ENCODE data around the gene SLC24A3.

Gene SLC24A3

DNA sequence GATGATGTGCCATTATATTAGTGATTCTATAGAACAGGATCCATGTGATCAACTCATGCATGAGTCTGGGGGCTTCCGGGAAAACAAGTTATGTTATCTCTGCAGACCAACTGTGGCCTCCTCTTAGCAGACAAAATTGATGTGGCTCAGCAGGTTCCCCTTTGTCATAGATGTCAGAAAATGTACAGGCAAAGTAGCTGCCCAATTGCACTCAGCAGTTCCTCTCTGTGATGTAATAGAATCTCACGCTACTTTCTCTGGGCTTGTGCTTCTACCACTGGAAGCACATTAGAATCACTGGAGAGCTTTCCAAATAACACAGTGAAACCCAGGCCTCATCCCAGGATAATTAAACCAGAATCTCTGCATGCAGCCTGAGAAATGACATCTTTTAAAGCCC, 253.1 kb downstream of the SLC24A3 start (continued):
- TF ChIP-seq ZNF248 (tag by site-specific recombination; IDR thresholded peaks at IDR 0.05): no peak
- TF ChIP-seq ZNF184 (tag by site-specific recombination; IDR thresholded peaks at IDR 0.05): no peak
- TF ChIP-seq ZSCAN30 (tag by site-specific recombination; IDR thresholded peaks at IDR 0.05): no peak
- no peak for TF ChIP-seq ZNF140 (tag by site-specific recombination; IDR thresholded peaks at IDR 0.05)
- TF ChIP-seq ZBTB7A (tag by site-specific recombination; IDR thresholded peaks at IDR 0.05; ENCODE audit: low read depth): no peak
- TF ChIP-seq, protein P1, sequence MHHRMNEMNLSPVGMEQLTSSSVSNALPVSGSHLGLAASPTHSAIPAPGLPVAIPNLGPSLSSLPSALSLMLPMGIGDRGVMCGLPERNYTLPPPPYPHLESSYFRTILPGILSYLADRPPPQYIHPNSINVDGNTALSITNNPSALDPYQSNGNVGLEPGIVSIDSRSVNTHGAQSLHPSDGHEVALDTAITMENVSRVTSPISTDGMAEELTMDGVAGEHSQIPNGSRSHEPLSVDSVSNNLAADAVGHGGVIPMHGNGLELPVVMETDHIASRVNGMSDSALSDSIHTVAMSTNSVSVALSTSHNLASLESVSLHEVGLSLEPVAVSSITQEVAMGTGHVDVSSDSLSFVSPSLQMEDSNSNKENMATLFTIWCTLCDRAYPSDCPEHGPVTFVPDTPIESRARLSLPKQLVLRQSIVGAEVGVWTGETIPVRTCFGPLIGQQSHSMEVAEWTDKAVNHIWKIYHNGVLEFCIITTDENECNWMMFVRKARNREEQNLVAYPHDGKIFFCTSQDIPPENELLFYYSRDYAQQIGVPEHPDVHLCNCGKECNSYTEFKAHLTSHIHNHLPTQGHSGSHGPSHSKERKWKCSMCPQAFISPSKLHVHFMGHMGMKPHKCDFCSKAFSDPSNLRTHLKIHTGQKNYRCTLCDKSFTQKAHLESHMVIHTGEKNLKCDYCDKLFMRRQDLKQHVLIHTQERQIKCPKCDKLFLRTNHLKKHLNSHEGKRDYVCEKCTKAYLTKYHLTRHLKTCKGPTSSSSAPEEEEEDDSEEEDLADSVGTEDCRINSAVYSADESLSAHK (tag by site-specific recombination; IDR thresholded peaks at IDR 0.05): no peak
- TF ChIP-seq ZNF792 (tag by site-specific recombination; IDR thresholded peaks at IDR 0.05): no peak

DNA sequence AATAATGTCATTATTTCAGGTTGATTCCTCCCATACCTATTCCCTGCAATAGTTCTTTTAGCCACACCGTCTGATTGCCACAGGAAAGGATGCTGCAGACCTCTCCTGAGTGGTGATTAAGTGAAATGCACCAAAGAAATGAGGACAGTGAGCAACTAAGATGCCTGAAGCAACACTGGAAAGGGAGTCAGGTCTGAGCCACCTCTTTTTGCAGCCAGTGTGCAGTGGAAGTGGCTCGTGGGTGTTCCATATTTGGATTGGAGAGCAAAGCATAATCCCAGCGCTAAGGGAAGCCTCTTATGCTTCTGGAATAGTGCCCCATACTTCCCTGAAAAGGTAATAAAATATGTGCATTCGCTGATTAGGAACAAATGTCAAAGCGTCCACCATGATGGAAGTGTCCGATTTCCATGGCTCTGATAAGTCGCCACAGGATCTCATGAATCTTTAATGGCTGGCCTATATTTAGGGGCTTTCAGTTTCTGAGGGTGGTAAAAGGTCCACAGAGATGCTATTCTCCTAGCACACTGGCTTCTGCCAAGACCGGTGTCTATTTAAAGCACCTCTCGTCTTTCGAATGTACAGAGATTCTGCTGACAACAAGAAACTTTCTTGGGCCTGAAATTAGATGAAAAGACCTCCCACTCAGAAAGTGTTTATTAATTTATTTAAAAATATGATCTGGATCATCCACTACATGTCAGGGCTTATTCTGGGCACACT, 253.9 kb downstream of the SLC24A3 start:
- ChIA-PET POLR2A (no interaction called here), CTCF (no interaction called here)
- H3K36me3 ChIP-seq (ENCODE audit: control insufficient read depth in 2 of 2, insufficient read depth in 1 of 2, low read length in 2 of 2): no peaks in the 10 kb centered on the region
- no peaks in the 10 kb centered on the region for H3K9me3 ChIP-seq (ENCODE audit: control insufficient read depth, insufficient read depth, low read depth, low read length)
- TF ChIP-seq ZSCAN23 (tag by site-specific recombination; IDR thresholded peaks at IDR 0.05) (no peak), YY2 (tag by site-specific recombination; IDR thresholded peaks at IDR 0.05) (no peak), ZNF335 (tag by site-specific recombination; conservative IDR thresholded peaks at IDR 0.05) (no peak), ZNF830 (tag by site-specific recombination; IDR thresholded peaks at IDR 0.05; ENCODE audit: low read depth) (no peak)
- no peak overlapping the region for H3K27ac ChIP-seq (ENCODE audit: extremely low read depth, low read depth, low read length)
- no peak overlapping the region for H3K4me3 ChIP-seq (ENCODE audit: low read depth, low read length)
- no peaks in the 10 kb centered on the region for H3K4me1 ChIP-seq (ENCODE audit: control insufficient read depth, insufficient read depth, low read length)

DNA sequence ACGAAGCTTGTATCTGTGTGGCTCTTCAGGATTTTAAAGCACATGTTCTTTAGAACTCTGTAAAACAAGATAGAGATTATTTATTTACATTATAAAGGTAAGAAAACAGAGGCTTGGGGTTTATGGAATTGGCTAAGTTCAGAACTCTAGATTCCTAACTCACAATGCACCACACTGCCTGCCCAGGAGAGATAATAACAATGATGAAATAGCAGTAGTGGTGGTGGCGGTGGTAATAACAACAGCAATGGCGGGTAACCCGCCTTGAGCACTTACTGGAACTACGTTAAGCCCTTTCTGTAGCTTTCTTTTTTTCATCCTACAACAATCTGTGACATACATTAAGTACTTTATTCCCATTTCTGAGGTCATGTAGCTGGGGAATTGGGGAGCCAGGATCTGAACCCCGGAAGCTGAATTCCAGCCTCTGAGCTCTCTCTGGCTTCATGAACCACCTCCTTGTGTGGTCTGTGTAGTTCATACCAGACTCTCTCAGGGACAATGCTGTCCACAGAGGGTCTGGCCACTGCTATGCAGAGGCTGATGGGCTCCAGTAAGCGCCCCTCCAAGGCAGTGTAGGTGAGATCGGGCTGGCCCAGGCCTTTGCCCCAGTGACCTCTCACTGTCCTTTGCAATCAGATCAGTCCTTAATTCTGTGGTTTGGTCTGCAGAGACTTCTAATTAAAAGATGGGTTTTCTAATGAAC, 260.9 kb downstream of the SLC24A3 start:
- TF ChIP-seq ZNF37A (tag by site-specific recombination; IDR thresholded peaks at IDR 0.05) (no peak), ZNF302 (tag by site-specific recombination; IDR thresholded peaks at IDR 0.05; ENCODE audit: low read depth) (no peak), WT1 (tag by site-specific recombination; IDR thresholded peaks at IDR 0.05) (no peak), ZNF114 (tag by site-specific recombination; IDR thresholded peaks at IDR 0.05) (no peak), BCL11A (tag by site-specific recombination; IDR thresholded peaks at IDR 0.05; ENCODE audit: low read depth) (no peak), OSR2 (tag by site-specific recombination; IDR thresholded peaks at IDR 0.05) (no peak), GLIS1 (tag by site-specific recombination; IDR thresholded peaks at IDR 0.05) (no peak), MZF1 (tag by site-specific recombination; IDR thresholded peaks at IDR 0.05; ENCODE audit: borderline replicate concordance) (no peak), ZNF530 (tag by site-specific recombination; IDR thresholded peaks at IDR 0.05; ENCODE audit: low read depth) (no peak)
- TF ChIP-seq, protein P2, sequence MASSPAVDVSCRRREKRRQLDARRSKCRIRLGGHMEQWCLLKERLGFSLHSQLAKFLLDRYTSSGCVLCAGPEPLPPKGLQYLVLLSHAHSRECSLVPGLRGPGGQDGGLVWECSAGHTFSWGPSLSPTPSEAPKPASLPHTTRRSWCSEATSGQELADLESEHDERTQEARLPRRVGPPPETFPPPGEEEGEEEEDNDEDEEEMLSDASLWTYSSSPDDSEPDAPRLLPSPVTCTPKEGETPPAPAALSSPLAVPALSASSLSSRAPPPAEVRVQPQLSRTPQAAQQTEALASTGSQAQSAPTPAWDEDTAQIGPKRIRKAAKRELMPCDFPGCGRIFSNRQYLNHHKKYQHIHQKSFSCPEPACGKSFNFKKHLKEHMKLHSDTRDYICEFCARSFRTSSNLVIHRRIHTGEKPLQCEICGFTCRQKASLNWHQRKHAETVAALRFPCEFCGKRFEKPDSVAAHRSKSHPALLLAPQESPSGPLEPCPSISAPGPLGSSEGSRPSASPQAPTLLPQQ (tag by site-specific recombination; IDR thresholded peaks at IDR 0.05): no peak
- Histone ChIP-seq H3K27ac (ENCODE audit: extremely low read depth, low read depth, low read length) (no peak overlapping the region), H3K36me3 (ENCODE audit: control insufficient read depth in 2 of 2, insufficient read depth in 1 of 2, low read length in 2 of 2) (no peaks in the 10 kb centered on the region), H3K9me3 (ENCODE audit: control insufficient read depth, insufficient read depth, low read depth, low read length) (no peaks in the 10 kb centered on the region), H3K4me1 (ENCODE audit: control insufficient read depth, insufficient read depth, low read length) (no peaks in the 10 kb centered on the region), H3K4me3 (ENCODE audit: low read depth, low read length) (no peak overlapping the region)
- POLR2A ChIA-PET: no interaction called here
- CTCF ChIA-PET: no interaction called here
